GM12878 (cell line): ENCODE results near the gene TMC7. TPM values are rescaled to one million over a fixed set of nuclear protein-coding genes. Genes with fewer than 3 reads are reported as not detected.
"Not testable (repeated sequence)": the region's sequence is repeated elsewhere in the genome, so short reads cannot be mapped to it uniquely, and the experiment has no call there.

ENCODE experiments used
- ATAC-seq: fragments of 200-7000 bp; cut with Tn5 transposase; 3 replicates; pipeline ENCODE4 v1.9.1; 2020; ENCODE audit warnings: mild to moderate bottlenecking, moderate library complexity
- BruUV-seq: library from RNA; stranded (reverse); fragments of 400-500 nt; replicated peaks from 2 replicates; lab custom pipeline; 2021; lab: Mats Ljungman, UMichigan
- CTCF ChIA-PET: fragments of 300-600 bp; sonication (Branson Sonifier 250); formaldehyde crosslinking; extraction: SDS; loops from one replicate; lab custom pipeline; 2021; ENCODE audit warnings: inconsistent platforms; lab: Yijun Ruan, JAX
- POLR2A ChIA-PET: fragments of 350-600 bp; formaldehyde crosslinking; extraction: SDS; loops from one replicate; lab custom pipeline; 2021; ENCODE audit warnings: inconsistent platforms; lab: Charles Lee
- RAD21 ChIA-PET: fragments of 300-600 bp; sonication (Branson Sonifier 250); formaldehyde crosslinking; loops from one replicate; lab custom pipeline; 2023; ENCODE audit warnings: antibody characterized with exemption; ENCODE audit not compliant: unreplicated experiment; lab: Charles Lee
- SMC1A ChIA-PET: fragments of 300-600 bp; sonication (Branson Sonifier 250); formaldehyde crosslinking; loops from one replicate; lab custom pipeline; 2023; ENCODE audit not compliant: unreplicated experiment, uncharacterized antibody; lab: Charles Lee
- DNase-seq: peaks from one replicate; pipeline ENCODE4 v3.0.0-alpha.2; 2011; ENCODE audit warnings: low read depth, low spot score
- FAIRE-seq: peaks from 3 replicates; lab custom pipeline; 2011; peaks lifted over from hg19 to GRCh38; lab: Jason Lieb, UNC
- H2AFZ ChIP-seq: 2 replicates; pipeline ENCODE4 v1.6.0; 2011; ENCODE audit warnings: low read depth, low read length, control low read depth; ENCODE audit not compliant: control insufficient read depth
- H3K27ac ChIP-seq: 2 replicates; pipeline ENCODE4 v1.5.1; 2011; ENCODE audit warnings: control low read depth; ENCODE audit not compliant: control insufficient read depth, insufficient read depth
- H3K27me3 ChIP-seq, 2 experiments: replicated peaks in 1 of 2; 2 replicates each; pipeline versions ENCODE4 v1.6.0 to v1.6.1; 2011; ENCODE audit warnings: low read length in 1 of 2; ENCODE audit not compliant: control insufficient read depth in 2 of 2, insufficient read depth in 2 of 2
- H3K36me3 ChIP-seq, 2 experiments: 2 replicates each; pipeline ENCODE4 v1.5.1; 2011; ENCODE audit warnings: low read length in 1 of 2; ENCODE audit not compliant: control insufficient read depth in 2 of 2, insufficient read depth in 2 of 2
- H3K4me1 ChIP-seq: 2 replicates; pipeline ENCODE4 v1.6.1; 2011; ENCODE audit warnings: mild to moderate bottlenecking, low read length, moderate library complexity, mixed read lengths; ENCODE audit not compliant: control insufficient read depth, insufficient read depth
- H3K4me2 ChIP-seq: 2 replicates; pipeline ENCODE4 v1.6.0; 2011; ENCODE audit warnings: control low read depth; ENCODE audit not compliant: control insufficient read depth, insufficient read depth
- H3K4me3 ChIP-seq: fragments of 200-600 bp; sonication (generic); 2 replicates; pipeline ENCODE4 v1.5.1; 2016
- H3K79me2 ChIP-seq: 2 replicates; pipeline ENCODE4 v1.6.0; 2011; ENCODE audit warnings: low read length; ENCODE audit not compliant: control insufficient read depth, insufficient read depth
- H3K9ac ChIP-seq: 2 replicates; pipeline ENCODE4 v1.8.0; 2011; ENCODE audit warnings: low read length, control low read depth, mixed read lengths; ENCODE audit not compliant: control insufficient read depth, insufficient read depth
- H3K9me3 ChIP-seq: replicated peaks from 3 replicates; pipeline ENCODE4 v1.5.1; 2011; ENCODE audit warnings: mild to moderate bottlenecking, low read length; ENCODE audit not compliant: control insufficient read depth, insufficient read depth
- H4K20me1 ChIP-seq: 2 replicates; pipeline ENCODE4 v1.6.0; 2011; ENCODE audit not compliant: control insufficient read depth, insufficient read depth
- EGR1 ChIP-seq, 2 experiments: IDR thresholded peaks; 1 replicate in 1 of 2; 2 replicates in 1 of 2; pipeline ENCODE4 v1.6.1; 2011 to 2012; ENCODE audit warnings: low read depth in 2 of 2, low read length in 2 of 2, borderline replicate concordance in 1 of 2, mild to moderate bottlenecking in 1 of 2, moderate library complexity in 1 of 2
- SMAD1 ChIP-seq: fragments of 450-650 bp; IDR thresholded peaks from 2 replicates; pipeline ENCODE4 v1.6.1; 2018; ENCODE audit warnings: mild to moderate bottlenecking, low read depth; ENCODE audit not compliant: partially characterized antibody
- WGBS: methylation state at CpG from one replicate; pipeline ENCODE4 v1.1.6; 2016; ENCODE audit warnings: low lambda C conversion rate; ENCODE audit not compliant: insufficient replicate concordance, insufficient coverage; ENCODE audit errors: missing lambda C conversion rate; 5-methylcytosine and 5-hydroxymethylcytosine counted together
- in situ Hi-C: fragments of 300-500 bp; cut with MboI; formaldehyde crosslinking; loops from 9 replicates; pipeline ENCODE4 v1.14.3; 2018; ENCODE audit warnings: mixed read lengths
- intact Hi-C: fragments of 100-400 bp; cut with micrococcal nuclease; formaldehyde crosslinking; loops from one replicate; pipeline ENCODE4 v1.14.2; 2022; ENCODE audit not compliant: unreplicated experiment
- polyA plus RNA-seq, 11 experiments: library from polyadenylated mRNA; depleted of rRNA in 4 of 11; unstranded in 6 of 11; stranded (reverse) in 5 of 11; fragments of >200 nt; fragmentation: Nextera tagmentation in 4 of 11; fragmentation: Illumina TruSeq in 1 of 11; extraction: Ambion mirVana in 4 of 11; extraction: Trizol in 1 of 11; gene quantifications; 1 replicate in 1 of 11; 2 replicates in 10 of 11; pipeline versions ENCODE4 v1.2.1 to v1.2.3, GENCODE V29; 2011 to 2016; ENCODE audit warnings: inconsistent platforms in 2 of 11, missing spikeins in 2 of 11, low read depth in 1 of 11
- total RNA-seq, 4 experiments: library from RNA; depleted of rRNA in 3 of 4; stranded (reverse); fragments of >200 nt in 3 of 4; fragmentation: Illumina TruSeq in 1 of 4; extraction: Trizol in 1 of 4; gene quantifications; 2 replicates each; pipeline versions ENCODE4 v1.2.1 to v1.2.3, GENCODE V29; 2013 to 2021
- TF ChIP-seq, protein P1 (sequence below): IDR thresholded peaks from 2 replicates; pipeline ENCODE4 v1.6.1; 2011; ENCODE audit warnings: low read depth, mild to moderate bottlenecking, low read length, moderate library complexity, borderline replicate concordance; ENCODE audit errors: extremely low read depth

Gene TMC7
- total and polyA plus RNA-seq, 10 of the 15 experiments (the other 5 are each of a cell fraction or from before 2014, with no cell fraction given), result 0.15 TPM; not detected in 9

- BruUV-seq, result no TSS peak
- no peak overlapping the region for H3K4me3 ChIP-seq
- no peaks in the 10 kb centered on the region for H3K9me3 ChIP-seq
- TF ChIP-seq SMAD1 (no peak), EGR1 (IDR thresholded peaks at IDR 0.05; ENCODE audit: borderline replicate concordance in 1 of 2, low read depth in 2 of 2, low read length in 2 of 2) (no peak)
- TF ChIP-seq, protein P1, sequence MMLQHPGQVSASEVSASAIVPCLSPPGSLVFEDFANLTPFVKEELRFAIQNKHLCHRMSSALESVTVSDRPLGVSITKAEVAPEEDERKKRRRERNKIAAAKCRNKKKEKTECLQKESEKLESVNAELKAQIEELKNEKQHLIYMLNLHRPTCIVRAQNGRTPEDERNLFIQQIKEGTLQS, result no peak
- no peaks in the 10 kb centered on the region for H4K20me1 ChIP-seq
- no peak overlapping the region for H3K27ac ChIP-seq
- H3K9ac ChIP-seq, result no peak overlapping the region
- ATAC-seq, result no peak
- H3K27me3 ChIP-seq, result peaks cover 2 to 3% of the 10 kb centered on the region in 2 experiments; a peak in 3 of 4 replicates
- H3K36me3 ChIP-seq, result no peaks in the 10 kb centered on the region
- no peak for DNase-seq
- no peaks in the 10 kb centered on the region for H3K4me1 ChIP-seq
- 64% methylated on average over 11 of the region's 11 CpGs for WGBS
- H2AFZ ChIP-seq, result no peak overlapping the region
- SMC1A ChIA-PET, result no interaction called here
- POLR2A ChIA-PET, result interaction anchor here (0.6 kb wide), 1 partner anchor 122 kb away, joined by 3 read pairs; no protein-coding TSS in a partner anchor
- no peaks in the 10 kb centered on the region for H3K79me2 ChIP-seq
- RAD21 ChIA-PET, result no interaction called here
- no peak for FAIRE-seq
- intact Hi-C loops (no loop called here), in situ Hi-C loops (no loop called here)
- H3K4me2 ChIP-seq, result no peak overlapping the region
- CTCF ChIA-PET, result no interaction called here
These were observed 786 bp downstream of the TMC7 start for GRCh38 chr16:18984435-18985005.

DNA sequence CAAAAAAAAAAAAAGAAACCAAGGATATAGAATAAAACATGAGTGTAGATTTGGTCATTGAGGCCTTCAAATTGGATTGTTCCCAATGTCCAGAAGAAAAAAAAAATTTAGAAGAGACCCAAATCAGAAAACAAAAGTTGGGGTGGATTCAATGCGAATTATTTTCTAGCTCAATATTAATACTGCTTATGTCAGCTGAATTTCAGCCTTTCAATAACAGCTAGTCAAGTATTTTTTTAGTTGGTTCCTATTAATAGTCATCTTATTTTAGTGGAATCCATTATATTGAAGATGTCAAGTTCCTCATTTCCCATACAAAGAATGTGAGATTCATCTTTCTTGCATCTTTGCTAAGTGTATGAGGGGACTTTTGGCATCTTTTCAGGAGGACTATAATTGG lies 1.5 kb downstream of the TMC7 start:
- H4K20me1 ChIP-seq, SMC1A ChIA-PET, H3K4me2 ChIP-seq, FAIRE-seq, H3K4me1 ChIP-seq, ATAC-seq, H2AFZ ChIP-seq, CTCF ChIA-PET, H3K36me3 ChIP-seq, H3K79me2 ChIP-seq, H3K27ac ChIP-seq, intact Hi-C loops, H3K9ac ChIP-seq, H3K4me3 ChIP-seq, DNase-seq, H3K27me3 ChIP-seq, in situ Hi-C loops, H3K9me3 ChIP-seq, BruUV-seq, RAD21 ChIA-PET: not testable (repeated sequence)
- POLR2A ChIA-PET, result interaction anchor here (0.6 kb wide), 1 partner anchor 121 kb away, joined by 3 read pairs; no protein-coding TSS in a partner anchor
- 15% methylated on average over 1 of the region's 1 CpG for WGBS

DNA sequence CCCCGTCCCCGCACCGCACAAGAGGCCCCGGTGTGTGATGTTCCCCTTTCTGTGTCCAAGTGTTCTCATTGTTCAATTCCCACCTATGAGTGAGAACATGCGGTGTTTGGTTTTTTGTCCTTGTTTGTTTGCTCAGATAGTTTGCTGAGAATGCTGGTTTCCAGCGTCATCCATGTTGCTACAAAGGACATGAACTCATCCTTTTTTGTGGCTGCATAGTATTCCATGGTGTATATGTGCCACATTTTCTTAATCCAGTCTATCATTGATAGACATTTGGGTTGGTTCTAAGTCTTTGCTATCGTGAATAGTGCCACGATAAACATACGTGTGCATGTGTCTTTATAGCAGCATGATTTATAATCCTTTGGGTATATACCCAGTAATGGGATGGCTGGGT lies 8.0 kb downstream of the TMC7 start:
- H3K4me1 ChIP-seq, DNase-seq, H3K27me3 ChIP-seq, in situ Hi-C loops, intact Hi-C loops, H3K36me3 ChIP-seq, H3K27ac ChIP-seq, H3K9ac ChIP-seq, CTCF ChIA-PET, RAD21 ChIA-PET, ATAC-seq, SMC1A ChIA-PET, H4K20me1 ChIP-seq, FAIRE-seq, POLR2A ChIA-PET, H3K4me3 ChIP-seq, H3K9me3 ChIP-seq, H2AFZ ChIP-seq, H3K4me2 ChIP-seq, BruUV-seq, H3K79me2 ChIP-seq: not testable (repeated sequence)
- WGBS, result 78% methylated on average over 9 of the region's 9 CpGs
